Naive thymus-derived CD4-positive, alpha-beta T cell (primary cell): Measurements from ENCODE around the gene PKD1L1. TPM values are rescaled to one million over a fixed set of nuclear protein-coding genes. Genes with fewer than 3 reads are reported as not detected.
"Not testable (repeated sequence)": the region's sequence is repeated elsewhere in the genome, so short reads cannot be mapped to it uniquely, and the experiment has no call there.

Experiments used
- ATAC-seq: fragments of 150-1000 bp; cut with Tn5 transposase; 2 replicates; pipeline ENCODE4 v1.10.0; 2021; ENCODE audit warnings: mild to moderate bottlenecking, moderate library complexity
- CTCF ChIA-PET: fragments of 350-600 bp; sonication (Branson Sonifier 250); formaldehyde crosslinking; loops from one replicate; lab custom pipeline; 2021; ENCODE audit warnings: antibody characterized with exemption; lab: Charles Lee
- POLR2A ChIA-PET: fragments of 350-600 bp; sonication (Branson Sonifier 250); formaldehyde crosslinking; loops from one replicate; lab custom pipeline; 2021; ENCODE audit warnings: antibody characterized with exemption, inconsistent platforms; lab: Charles Lee
- DNase-seq, 9 donors: peaks; one replicate each; pipeline versions ENCODE4 v3.0.0 to v3.0.0-alpha.2; 2020 to 2022; ENCODE audit warnings: mixed read lengths in 1 of 9
- H3K27ac ChIP-seq: one replicate; pipeline ENCODE4 v1.7.0; 2013; ENCODE audit warnings: mild to moderate bottlenecking, low read depth, low read length, moderate library complexity
- H3K27me3 ChIP-seq, 2 donors: one replicate each; pipeline ENCODE4 v1.7.0; 2013; ENCODE audit warnings: low read length in 2 of 2, mild to moderate bottlenecking in 2 of 2, moderate library complexity in 2 of 2; ENCODE audit not compliant: control insufficient read depth in 2 of 2, insufficient read depth in 2 of 2
- H3K36me3 ChIP-seq, 3 experiments: 1 replicate in 2 of 3; 2 replicates in 1 of 3; pipeline ENCODE4 v1.7.0; 2013; ENCODE audit warnings: low read length in 3 of 3, mild to moderate bottlenecking in 3 of 3, moderate library complexity in 1 of 3; ENCODE audit not compliant: insufficient read depth in 3 of 3, control insufficient read depth in 2 of 3
- H3K4me1 ChIP-seq, 2 donors: one replicate each; pipeline ENCODE4 v1.7.0; 2013; ENCODE audit warnings: low read length in 2 of 2, mild to moderate bottlenecking in 2 of 2, moderate library complexity in 1 of 2; ENCODE audit not compliant: control insufficient read depth in 2 of 2, insufficient read depth in 2 of 2
- H3K4me3 ChIP-seq: 2 replicates; pipeline ENCODE4 v1.7.0; 2013; ENCODE audit warnings: mild to moderate bottlenecking, low read length
- H3K9me3 ChIP-seq, 3 experiments: 1 replicate in 2 of 3; 2 replicates in 1 of 3; pipeline ENCODE4 v1.7.0; 2013; ENCODE audit warnings: low read length in 3 of 3; ENCODE audit not compliant: control insufficient read depth in 2 of 3
- H3K27ac Mint-ChIP-seq, 9 donors: one replicate each; pipeline ENCODE4 v1.8.0; 2020 to 2022; ENCODE audit warnings: mixed read lengths in 9 of 9, mild to moderate bottlenecking in 8 of 9, moderate library complexity in 5 of 9, inconsistent platforms in 2 of 9
- H3K27me3 Mint-ChIP-seq, 5 donors: one replicate each; pipeline ENCODE4 v1.8.0; 2021 to 2022; ENCODE audit warnings: mixed read lengths in 5 of 5, mild to moderate bottlenecking in 1 of 5
- H3K36me3 Mint-ChIP-seq, 5 donors: one replicate each; pipeline ENCODE4 v1.8.0; 2020 to 2022; ENCODE audit warnings: mixed read lengths in 5 of 5, mild to moderate bottlenecking in 3 of 5, inconsistent platforms in 1 of 5
- H3K4me1 Mint-ChIP-seq, 7 donors: one replicate each; pipeline ENCODE4 v1.8.0; 2020 to 2022; ENCODE audit warnings: mixed read lengths in 7 of 7, mild to moderate bottlenecking in 3 of 7, inconsistent platforms in 1 of 7
- H3K4me3 Mint-ChIP-seq, 10 donors: one replicate each; pipeline ENCODE4 v1.8.0; 2020 to 2022; ENCODE audit warnings: mild to moderate bottlenecking in 10 of 10, mixed read lengths in 10 of 10, moderate library complexity in 6 of 10, inconsistent platforms in 2 of 10
- H3K9me3 Mint-ChIP-seq, 11 donors: one replicate each; pipeline ENCODE4 v1.8.0; 2020 to 2022; ENCODE audit warnings: mixed read lengths in 11 of 11, mild to moderate bottlenecking in 4 of 11, inconsistent platforms in 1 of 11, moderate library complexity in 1 of 11
- intact Hi-C, 2 donors: fragments of 100-400 bp; cut with micrococcal nuclease; formaldehyde crosslinking; loops; one replicate each; pipeline ENCODE4 v1.15.1; 2023
- polyA plus RNA-seq, 2 donors: library from polyadenylated mRNA; unstranded; fragments of 300-500 nt; fragmentation: Illumina TruSeq; gene quantifications; one replicate each; pipeline ENCODE4 v1.2.3, GENCODE V29; 2021
- total RNA-seq, 6 experiments: library from RNA in 5 of 6; stranded (reverse) in 5 of 6; gene quantifications; 1 replicate in 5 of 6; 2 replicates in 1 of 6; pipeline ENCODE4 v1.2.3 and lab custom pipeline; 2021 to 2026

The PKD1L1 gene
- total and polyA plus RNA-seq, 7 experiments from 2014 or later: 0.07 to 1.5 (median 0.83) TPM; not detected in 1

DNA sequence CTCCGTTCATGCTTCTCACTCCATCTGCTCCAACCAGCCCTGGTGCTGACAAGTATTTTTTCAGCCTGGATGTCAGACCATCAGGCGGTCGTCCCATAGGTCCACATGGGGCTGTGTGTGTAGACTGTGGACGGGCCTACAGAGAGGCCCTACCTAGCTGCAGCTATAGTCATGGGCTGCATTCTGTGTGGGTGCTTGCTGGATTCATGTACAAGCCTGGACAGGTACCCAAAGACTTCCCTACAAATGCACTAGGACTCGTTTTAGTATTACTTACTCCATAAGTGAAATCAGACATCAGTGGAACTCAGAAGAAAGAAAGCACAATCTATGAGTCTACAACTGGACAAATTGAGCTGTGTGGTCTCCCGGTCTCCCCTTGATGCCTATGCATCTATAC lies 146.8 kb downstream of the PKD1L1 start:
- no peak overlapping the region for H3K27ac ChIP-seq
- no peak for DNase-seq
- H3K27me3 Mint-ChIP-seq: peaks cover 0 to 2% (median 0%) of the 10 kb centered on the region in 5 donors
- H3K36me3 Mint-ChIP-seq: no peaks in the 10 kb centered on the region
- no peaks in the 10 kb centered on the region for H3K36me3 ChIP-seq
- H3K27me3 ChIP-seq: no peaks in the 10 kb centered on the region
- no peaks in the 10 kb centered on the region for H3K9me3 ChIP-seq
- no peak overlapping the region for H3K4me3 ChIP-seq
- no peaks in the 10 kb centered on the region for H3K9me3 Mint-ChIP-seq
- H3K27ac Mint-ChIP-seq: no peak overlapping the region
- ChIA-PET POLR2A (no interaction called here), CTCF (no interaction called here)
- peaks cover 0 to 1% (median 0%) of the 10 kb centered on the region in 7 donors for H3K4me1 Mint-ChIP-seq
- no peak overlapping the region for H3K4me3 Mint-ChIP-seq
- intact Hi-C loops: no loop called here
- no peak for ATAC-seq
- no peaks in the 10 kb centered on the region for H3K4me1 ChIP-seq

DNA sequence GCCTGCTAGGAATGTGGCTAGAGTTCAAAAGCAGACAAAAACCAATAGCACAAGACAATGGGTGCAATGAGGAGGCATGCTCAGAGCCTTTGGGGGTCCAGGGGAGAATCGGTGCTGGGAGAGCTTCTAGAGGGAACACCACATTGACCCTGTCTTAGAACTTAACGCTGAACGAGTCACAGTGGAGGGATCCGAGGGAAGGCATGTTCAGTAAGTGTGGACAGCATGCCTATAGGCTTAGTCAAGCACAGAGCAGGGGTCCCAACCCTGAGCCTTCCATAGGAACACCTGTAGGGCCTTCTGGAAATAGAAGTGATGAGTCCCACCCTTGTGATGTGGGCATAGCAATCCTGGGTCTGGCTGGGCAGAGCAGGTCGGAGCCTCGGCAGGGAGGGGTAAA lies 148.7 kb downstream of the PKD1L1 start:
- no peak for ATAC-seq
- Histone ChIP-seq H3K27ac (no peak overlapping the region), H3K9me3 (no peaks in the 10 kb centered on the region), H3K27me3 (no peaks in the 10 kb centered on the region), H3K36me3 (no peaks in the 10 kb centered on the region), H3K4me3 (no peak overlapping the region), H3K4me1 (no peaks in the 10 kb centered on the region)
- no peak for DNase-seq
- Mint-ChIP-seq H3K4me1 (no peaks in the 10 kb centered on the region), H3K9me3 (no peaks in the 10 kb centered on the region), H3K36me3 (no peaks in the 10 kb centered on the region), H3K4me3 (no peak overlapping the region), H3K27ac (no peak overlapping the region), H3K27me3 (no peaks in the 10 kb centered on the region)
- intact Hi-C loops: no loop called here
- CTCF ChIA-PET: no interaction called here
- POLR2A ChIA-PET: no interaction called here

DNA sequence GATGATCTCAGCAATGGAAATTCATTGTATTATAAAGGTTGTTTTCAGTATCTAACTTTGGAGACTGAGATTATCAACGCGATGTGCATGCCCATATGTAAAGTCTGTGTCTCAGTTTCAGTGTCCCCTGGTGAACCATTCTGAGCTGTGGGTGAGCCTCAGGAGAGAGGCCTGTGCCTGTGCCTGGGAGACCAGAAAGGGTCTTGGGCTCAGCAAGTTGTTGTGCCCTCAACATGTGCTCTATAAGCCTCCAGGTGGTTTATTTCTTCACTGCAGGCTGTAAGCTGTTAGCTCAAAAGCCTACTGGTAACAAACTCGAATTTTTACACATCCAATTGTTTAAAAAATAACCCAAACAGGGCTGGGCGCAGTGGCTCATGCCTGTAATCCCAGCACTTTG lies 151.9 kb downstream of the PKD1L1 start:
- Histone ChIP-seq H3K4me1 (no peaks in the 10 kb centered on the region), H3K36me3 (no peaks in the 10 kb centered on the region), H3K4me3 (no peak overlapping the region), H3K9me3 (no peaks in the 10 kb centered on the region), H3K27ac (no peak overlapping the region), H3K27me3 (no peaks in the 10 kb centered on the region)
- ATAC-seq (no peak), DNase-seq (no peak)
- ChIA-PET CTCF (no interaction called here), POLR2A (interaction anchor here (0.7 kb wide), 1 partner anchor 76 kb away, joined by 3 read pairs; no protein-coding TSS in a partner anchor)
- no peaks in the 10 kb centered on the region for H3K9me3 Mint-ChIP-seq
- peaks cover 0 to 5% (median 0%) of the 10 kb centered on the region in 5 donors for H3K27me3 Mint-ChIP-seq
- intact Hi-C loops: no loop called here
- H3K4me1 Mint-ChIP-seq: no peaks in the 10 kb centered on the region
- no peak overlapping the region for H3K4me3 Mint-ChIP-seq
- no peaks in the 10 kb centered on the region for H3K36me3 Mint-ChIP-seq
- H3K27ac Mint-ChIP-seq: no peak overlapping the region

DNA sequence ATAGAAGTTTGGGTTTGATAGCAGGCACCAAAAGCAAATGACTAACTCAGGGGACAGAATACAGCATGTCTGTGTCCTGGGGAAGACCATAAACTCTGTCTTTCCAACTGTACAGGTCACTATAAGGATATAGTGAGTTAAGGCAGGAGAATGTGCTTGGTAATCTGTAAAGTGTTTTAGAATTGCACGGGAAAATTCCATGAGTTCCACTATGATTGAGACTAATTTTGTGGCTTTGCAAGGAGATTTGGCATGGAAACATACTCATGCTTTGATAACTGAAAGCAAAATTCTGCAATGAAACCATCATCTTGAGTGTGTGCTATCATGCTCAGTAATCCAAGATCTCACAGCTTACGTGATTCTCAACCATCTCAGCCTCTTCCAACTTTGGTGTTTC lies 152.6 kb downstream of the PKD1L1 start:
- CTCF ChIA-PET: no interaction called here
- POLR2A ChIA-PET: no interaction called here

DNA sequence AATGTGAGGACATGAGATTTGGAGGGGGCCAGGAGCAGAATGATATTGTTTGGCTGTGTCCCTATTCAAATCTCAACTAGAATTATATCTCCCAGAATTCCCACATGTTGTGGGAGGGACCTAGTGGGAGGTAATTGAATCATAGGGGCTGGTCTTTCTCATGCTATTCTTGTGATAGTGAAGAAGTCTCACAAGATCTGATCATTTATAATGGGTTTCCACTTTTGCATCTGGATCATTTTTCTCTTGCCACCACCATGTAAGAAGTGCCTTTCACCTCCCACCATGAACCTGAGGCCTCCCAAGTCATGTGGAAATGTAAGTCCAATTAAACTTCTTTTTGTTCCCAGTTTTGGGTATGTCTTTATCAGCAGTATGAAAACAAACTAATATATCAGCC lies 153.1 kb downstream of the PKD1L1 start:
- H3K4me1 Mint-ChIP-seq, ATAC-seq, H3K4me1 ChIP-seq, DNase-seq, H3K27me3 Mint-ChIP-seq, H3K27ac Mint-ChIP-seq, intact Hi-C loops, CTCF ChIA-PET, H3K27ac ChIP-seq, POLR2A ChIA-PET, H3K4me3 ChIP-seq, H3K4me3 Mint-ChIP-seq, H3K9me3 Mint-ChIP-seq, H3K9me3 ChIP-seq, H3K36me3 Mint-ChIP-seq, H3K27me3 ChIP-seq, H3K36me3 ChIP-seq: not testable (repeated sequence)

More for the DNA sequence above, 152.6 kb downstream of the PKD1L1 start:
- Histone ChIP-seq H3K27ac (no peak overlapping the region), H3K36me3 (no peaks in the 10 kb centered on the region), H3K9me3 (no peaks in the 10 kb centered on the region), H3K4me1 (no peaks in the 10 kb centered on the region), H3K27me3 (no peaks in the 10 kb centered on the region), H3K4me3 (no peak overlapping the region)
- ATAC-seq: no peak
- Mint-ChIP-seq H3K4me1 (no peaks in the 10 kb centered on the region), H3K27me3 (peaks cover 0 to 5% (median 0%) of the 10 kb centered on the region in 5 donors), H3K4me3 (no peak overlapping the region), H3K9me3 (no peaks in the 10 kb centered on the region), H3K36me3 (no peaks in the 10 kb centered on the region), H3K27ac (no peak overlapping the region)
- intact Hi-C loops: no loop called here
- DNase-seq: no peak

DNA sequence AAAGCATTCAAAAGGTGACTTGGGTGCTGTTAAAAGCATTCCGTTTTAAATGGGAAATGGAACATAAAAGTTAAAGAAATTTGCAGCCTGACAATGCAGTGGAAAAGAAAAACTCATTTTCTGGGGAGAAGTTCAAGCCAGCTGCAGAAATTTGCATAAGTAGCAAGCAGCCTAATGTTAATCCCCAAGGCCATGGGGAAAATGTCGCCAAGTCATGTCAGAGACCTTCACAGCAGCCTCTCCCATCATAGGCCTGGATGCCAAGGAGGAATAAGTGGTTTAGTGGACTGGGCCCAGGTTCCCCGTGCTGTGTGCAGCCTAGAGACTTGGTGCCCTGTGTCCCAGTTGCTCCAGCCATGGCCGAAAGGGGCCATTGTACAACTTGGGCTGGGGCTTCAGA lies 154.2 kb downstream of the PKD1L1 start:
- ChIA-PET CTCF (no interaction called here), POLR2A (no interaction called here)
- DNase-seq: no peak
- no peak overlapping the region for H3K4me3 Mint-ChIP-seq
- no peaks in the 10 kb centered on the region for H3K36me3 Mint-ChIP-seq
- H3K9me3 Mint-ChIP-seq: no peaks in the 10 kb centered on the region
- H3K36me3 ChIP-seq: no peaks in the 10 kb centered on the region
- peaks cover 0 to 5% (median 0%) of the 10 kb centered on the region in 5 donors for H3K27me3 Mint-ChIP-seq
- no peaks in the 10 kb centered on the region for H3K4me1 ChIP-seq
- intact Hi-C loops: no loop called here
- ATAC-seq: no peak
- H3K9me3 ChIP-seq: no peaks in the 10 kb centered on the region
- no peaks in the 10 kb centered on the region for H3K27me3 ChIP-seq
- H3K4me3 ChIP-seq: no peak overlapping the region
- no peak overlapping the region for H3K27ac ChIP-seq
- no peaks in the 10 kb centered on the region for H3K4me1 Mint-ChIP-seq
- H3K27ac Mint-ChIP-seq: no peak overlapping the region

DNA sequence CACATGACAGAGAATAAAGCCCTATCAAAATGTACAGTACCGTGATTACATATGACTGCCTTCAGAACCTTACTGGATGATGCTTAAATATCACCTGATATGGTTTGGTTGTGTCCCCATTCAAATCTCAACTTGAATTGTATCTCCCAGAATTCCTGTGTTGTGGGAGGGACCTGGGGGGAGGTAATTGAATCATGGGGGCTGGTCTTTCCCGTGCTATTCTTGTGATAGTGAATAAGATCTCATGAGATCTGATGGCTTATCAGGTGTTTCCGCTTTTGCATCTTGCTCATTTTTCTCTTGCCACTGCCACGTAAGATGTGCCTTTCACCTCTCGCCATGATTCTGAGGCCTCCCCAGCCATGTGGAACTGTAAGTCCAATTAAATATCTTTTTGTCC lies 155.1 kb downstream of the PKD1L1 start:
- H3K27ac Mint-ChIP-seq, DNase-seq, H3K27me3 ChIP-seq, H3K4me1 Mint-ChIP-seq, H3K27me3 Mint-ChIP-seq, H3K4me1 ChIP-seq, H3K27ac ChIP-seq, H3K36me3 Mint-ChIP-seq, ATAC-seq, H3K4me3 ChIP-seq, H3K4me3 Mint-ChIP-seq, POLR2A ChIA-PET, H3K9me3 ChIP-seq, intact Hi-C loops, H3K9me3 Mint-ChIP-seq, H3K36me3 ChIP-seq: not testable (repeated sequence)
- CTCF ChIA-PET: interaction anchor here (0.6 kb wide), 1 partner anchor 142 kb away, joined by 3 read pairs; no protein-coding TSS in a partner anchor
